Smooth muscle cell (in vitro differentiated cells): ENCODE results near the gene MTR. TPM values are rescaled to one million over a fixed set of nuclear protein-coding genes. Genes with fewer than 3 reads are reported as not detected.

Experiments
- DNase-seq: peaks from one replicate; lab custom pipeline; 2025; ENCODE audit not compliant: unreplicated experiment; lab: John Stamatoyannopoulos, UW
- H2AFZ ChIP-seq: fragments of 200-600 bp; sonication (generic); 2 replicates; pipeline ENCODE4 v1.6.0; 2016; ENCODE audit warnings: antibody characterized with exemption, low read depth, mild to moderate bottlenecking
- H3F3A ChIP-seq: fragments of 200-600 bp; sonication (generic); 2 replicates; pipeline ENCODE4 v1.6.0; 2017; ENCODE audit warnings: antibody characterized with exemption, low read depth
- H3K27ac ChIP-seq: fragments of 200-600 bp; sonication (generic); 2 replicates; pipeline ENCODE4 v1.5.1; 2016; ENCODE audit warnings: low read depth, mild to moderate bottlenecking
- H3K27me3 ChIP-seq: fragments of 200-600 bp; sonication (generic); 2 replicates; pipeline ENCODE4 v1.6.1; 2016; ENCODE audit warnings: low read depth, mild to moderate bottlenecking
- H3K36me3 ChIP-seq: fragments of 200-600 bp; sonication (generic); 2 replicates; pipeline ENCODE4 v1.5.1; 2016; ENCODE audit warnings: low read depth
- H3K4me1 ChIP-seq: fragments of 200-600 bp; sonication (generic); 2 replicates; pipeline ENCODE4 v1.5.1; 2016; ENCODE audit warnings: low read depth
- H3K4me2 ChIP-seq: fragments of 200-600 bp; sonication (generic); 2 replicates; pipeline ENCODE4 v1.6.0; 2016; ENCODE audit warnings: mild to moderate bottlenecking
- H3K4me3 ChIP-seq: fragments of 200-600 bp; sonication (generic); 2 replicates; pipeline ENCODE4 v1.5.1; 2016; ENCODE audit warnings: mild to moderate bottlenecking
- H3K79me2 ChIP-seq: fragments of 200-600 bp; sonication (generic); 2 replicates; pipeline ENCODE4 v1.6.0; 2016; ENCODE audit warnings: low read depth, mild to moderate bottlenecking
- H3K9ac ChIP-seq: fragments of 200-600 bp; sonication (generic); 2 replicates; pipeline ENCODE4 v1.6.0; 2016; ENCODE audit warnings: low read depth
- H3K9me3 ChIP-seq: fragments of 200-600 bp; sonication (generic); replicated peaks from 2 replicates; pipeline ENCODE4 v1.5.1; 2016; ENCODE audit warnings: low read depth
- H4K20me1 ChIP-seq: fragments of 200-600 bp; sonication (generic); 2 replicates; pipeline ENCODE4 v1.6.0; 2016; ENCODE audit warnings: low read depth
- CTCF ChIP-seq: fragments of 200-600 bp; sonication (generic); IDR thresholded peaks from 2 replicates; pipeline ENCODE4 v1.5.1; 2017; ENCODE audit warnings: borderline replicate concordance, mild to moderate bottlenecking, antibody characterized with exemption; ENCODE audit not compliant: insufficient read depth, poor library complexity, severe bottlenecking
- WGBS: methylation state at CpG from one replicate; pipeline ENCODE4 v1.1.7; 2016; ENCODE audit warnings: low lambda C conversion rate; 5-methylcytosine and 5-hydroxymethylcytosine counted together
- polyA plus RNA-seq: library from polyadenylated mRNA; unstranded; fragments of >200 nt; fragmentation: Nextera tagmentation; extraction: Ambion mirVana; gene quantifications from 2 replicates; pipeline ENCODE4 v1.2.1, GENCODE V29; 2016
- total RNA-seq: library from RNA; depleted of rRNA; stranded (reverse); fragments of >200 nt; gene quantifications from 2 replicates; pipeline ENCODE4 v1.2.3, GENCODE V29; 2014

MTR gene
- total and polyA plus RNA-seq, 2 experiments from 2014 or later, result 10.7 to 18.3 TPM

- H4K20me1 ChIP-seq, result no peaks in the 10 kb centered on the region
- H2AFZ ChIP-seq, result no peak overlapping the region
- no peak overlapping the region for H3K9ac ChIP-seq
- no peaks in the 10 kb centered on the region for H3K4me1 ChIP-seq
- H3K36me3 ChIP-seq, result peaks cover 4% of the 10 kb centered on the region
- H3F3A ChIP-seq, result no peaks in the 10 kb centered on the region
- no peak overlapping the region for H3K4me2 ChIP-seq
- no peaks in the 10 kb centered on the region for H3K9me3 ChIP-seq
- DNase-seq, result no peak
- no peaks in the 10 kb centered on the region for H3K27me3 ChIP-seq
- 74% methylated on average over 2 of the region's 2 CpGs for WGBS
- H3K4me3 ChIP-seq, result no peak overlapping the region
- no peaks in the 10 kb centered on the region for H3K79me2 ChIP-seq
- no peak for TF ChIP-seq CTCF
- no peak overlapping the region for H3K27ac ChIP-seq
Measured at GRCh38 chr1:236845830-236846229, 50.7 kb downstream of the MTR start.

- Histone ChIP-seq H3K4me1 (no peaks in the 10 kb centered on the region), H4K20me1 (no peaks in the 10 kb centered on the region), H3F3A (no peaks in the 10 kb centered on the region), H3K36me3 (no peaks in the 10 kb centered on the region), H3K27ac (no peak overlapping the region), H3K9ac (no peak overlapping the region), H3K4me3 (no peak overlapping the region), H3K4me2 (no peak overlapping the region), H3K27me3 (no peaks in the 10 kb centered on the region), H3K9me3 (no peaks in the 10 kb centered on the region), H3K79me2 (no peaks in the 10 kb centered on the region), H2AFZ (no peak overlapping the region)
- no peak for TF ChIP-seq CTCF
- no peak for DNase-seq
- WGBS, result 95% methylated on average over 4 of the region's 4 CpGs
Measured at GRCh38 chr1:236848274-236848923, 53.3 kb downstream of the MTR start.

- Histone ChIP-seq H3K79me2 (no peaks in the 10 kb centered on the region), H2AFZ (no peak overlapping the region), H3K9me3 (no peaks in the 10 kb centered on the region), H4K20me1 (no peaks in the 10 kb centered on the region), H3K4me2 (no peak overlapping the region), H3K4me3 (no peak overlapping the region), H3K4me1 (peaks cover 3% of the 10 kb centered on the region), H3K36me3 (no peaks in the 10 kb centered on the region), H3K27ac (no peak overlapping the region), H3K9ac (no peak overlapping the region), H3F3A (no peaks in the 10 kb centered on the region), H3K27me3 (no peaks in the 10 kb centered on the region)
- WGBS, result 97% methylated on average over 8 of the region's 8 CpGs
- TF ChIP-seq CTCF, result no peak
- DNase-seq, result no peak
Measured at GRCh38 chr1:236850077-236850979, 55.2 kb downstream of the MTR start.
